Spinal cord (tissue), 10 donors: ENCODE measurements around the gene PHKB. TPM values are rescaled to one million over a fixed set of nuclear protein-coding genes. Genes with fewer than 3 reads are reported as not detected.

Experiments used
- DNase-seq, 6 donors: peaks; one replicate each; pipeline versions ENCODE4 v3.0.0 to v3.0.0-alpha.2; 2013 to 2015; ENCODE audit warnings: low spot score in 6 of 6, low read depth in 4 of 6
- H3K27ac ChIP-seq: one replicate; pipeline ENCODE4 v1.5.1; 2013; ENCODE audit warnings: low read depth, low read length, control low read depth
- H3K27me3 ChIP-seq: one replicate; pipeline ENCODE4 v1.6.1; 2013; ENCODE audit warnings: low read length; ENCODE audit not compliant: control insufficient read depth, insufficient read depth
- H3K36me3 ChIP-seq: one replicate; pipeline ENCODE4 v1.6.1; 2013; ENCODE audit warnings: low read length; ENCODE audit not compliant: control insufficient read depth, insufficient read depth
- H3K4me1 ChIP-seq: one replicate; pipeline ENCODE4 v1.6.1; 2013; ENCODE audit warnings: low read length; ENCODE audit not compliant: control insufficient read depth, insufficient read depth
- H3K4me3 ChIP-seq: one replicate; pipeline ENCODE4 v1.5.1; 2013; ENCODE audit warnings: low read depth, low read length, control low read depth
- H3K9me3 ChIP-seq: one replicate; pipeline ENCODE4 v1.6.1; 2013; ENCODE audit warnings: low read length; ENCODE audit not compliant: control insufficient read depth, insufficient read depth
- WGBS: methylation state at CpG from one replicate; pipeline ENCODE4 v1.1.5; 2013; ENCODE audit warnings: missing lambda C conversion rate; ENCODE audit not compliant: insufficient coverage; 5-methylcytosine and 5-hydroxymethylcytosine counted together
- polyA plus RNA-seq, 2 donors: library from polyadenylated mRNA; unstranded; fragments of 120-200 nt; gene quantifications; one replicate each; pipeline ENCODE4 v1.2.1, GENCODE V29; 2013; ENCODE audit not compliant: insufficient read length in 2 of 2
- total RNA-seq, 2 donors: library from RNA; depleted of rRNA in 1 of 2; stranded (reverse); fragments of 120-200 nt in 1 of 2; fragments of >200 nt in 1 of 2; gene quantifications; one replicate each; pipeline versions ENCODE4 v1.2.3 to v1.2.4, GENCODE V29; 2013 to 2014
- donor health status: healthy.

PHKB gene
- total and polyA plus RNA-seq, 4 donors, result 78.5 to 141 (median 85.6) TPM

- DNase-seq, result peak in 2 of 6 donors; percentile 44 to 82
- no peak overlapping the region for H3K4me3 ChIP-seq
- no peaks in the 10 kb centered on the region for H3K27me3 ChIP-seq
- no peaks in the 10 kb centered on the region for H3K36me3 ChIP-seq
- H3K27ac ChIP-seq, result no peak overlapping the region
- no peaks in the 10 kb centered on the region for H3K9me3 ChIP-seq
- H3K4me1 ChIP-seq, result peaks cover 2% of the 10 kb centered on the region
- WGBS, result 60% methylated on average over 3 of the region's 4 CpGs
These were observed 182.3 kb downstream of the PHKB start for GRCh38 chr16:47643323-47644000.

- H3K27ac ChIP-seq, result no peak overlapping the region
- WGBS, result no CpG with 5 or more reads among the region's 2 CpGs
- H3K27me3 ChIP-seq, result no peaks in the 10 kb centered on the region
These were observed 183.0 kb downstream of the PHKB start for GRCh38 chr16:47644166-47644565.

GRCh38 chr16:47644661-47645060 lies 183.5 kb downstream of the PHKB start:
- Histone ChIP-seq H3K27me3 (no peaks in the 10 kb centered on the region), H3K4me3 (no peak overlapping the region), H3K4me1 (peaks cover 2% of the 10 kb centered on the region), H3K36me3 (no peaks in the 10 kb centered on the region), H3K27ac (no peak overlapping the region), H3K9me3 (no peaks in the 10 kb centered on the region)
- no peak for DNase-seq

More at GRCh38 chr16:47644166-47644565, 183.0 kb downstream of the PHKB start:
- H3K36me3 ChIP-seq, result no peaks in the 10 kb centered on the region
- H3K4me1 ChIP-seq, result peaks cover 2% of the 10 kb centered on the region
- H3K4me3 ChIP-seq, result no peak overlapping the region
- no peaks in the 10 kb centered on the region for H3K9me3 ChIP-seq
- peak in 2 of 6 donors; percentile 55 to 81 for DNase-seq

GRCh38 chr16:47646914-47647313 lies 185.8 kb downstream of the PHKB start:
- H3K27ac ChIP-seq, result no peak overlapping the region
- no peaks in the 10 kb centered on the region for H3K36me3 ChIP-seq
- H3K9me3 ChIP-seq, result no peaks in the 10 kb centered on the region
- H3K4me1 ChIP-seq, result peaks cover 2% of the 10 kb centered on the region
- 92% methylated on average over 2 of the region's 4 CpGs for whole genome bisulfite sequencing
- H3K4me3 ChIP-seq, result no peak overlapping the region
- DNase-seq, result no peak
- no peaks in the 10 kb centered on the region for H3K27me3 ChIP-seq

GRCh38 chr16:47657032-47657431 lies 195.9 kb downstream of the PHKB start:
- no peak for DNase-seq
- 73% methylated on average over 1 of the region's 3 CpGs for WGBS
- peaks cover 8% of the 10 kb centered on the region for H3K36me3 ChIP-seq

GRCh38 chr16:47657977-47658376 lies 196.8 kb downstream of the PHKB start:
- no peak overlapping the region for H3K4me3 ChIP-seq
- no peaks in the 10 kb centered on the region for H3K27me3 ChIP-seq
- peaks cover 6% of the 10 kb centered on the region for H3K36me3 ChIP-seq
- H3K4me1 ChIP-seq, result no peaks in the 10 kb centered on the region
- H3K9me3 ChIP-seq, result no peaks in the 10 kb centered on the region
- DNase-seq, result no peak
- H3K27ac ChIP-seq, result no peak overlapping the region
- 91% methylated on average over 1 of the region's 1 CpG for WGBS

More at GRCh38 chr16:47657032-47657431, 195.9 kb downstream of the PHKB start:
- Histone ChIP-seq H3K27me3 (no peaks in the 10 kb centered on the region), H3K9me3 (no peaks in the 10 kb centered on the region), H3K4me3 (no peak overlapping the region), H3K4me1 (no peaks in the 10 kb centered on the region), H3K27ac (no peak overlapping the region)

GRCh38 chr16:47660540-47660939 lies 199.4 kb downstream of the PHKB start:
- Histone ChIP-seq H3K9me3 (no peaks in the 10 kb centered on the region), H3K4me1 (no peaks in the 10 kb centered on the region), H3K27ac (no peak overlapping the region), H3K36me3 (peaks cover 6% of the 10 kb centered on the region), H3K4me3 (no peak overlapping the region), H3K27me3 (no peaks in the 10 kb centered on the region)
- no peak for DNase-seq
- 100% methylated on average over 1 of the region's 4 CpGs for WGBS

- H3K9me3 ChIP-seq, result no peaks in the 10 kb centered on the region
- no peaks in the 10 kb centered on the region for H3K27me3 ChIP-seq
- no peak overlapping the region for H3K27ac ChIP-seq
- H3K4me3 ChIP-seq, result no peak overlapping the region
- DNase-seq, result no peak
- WGBS, result no CpG with 5 or more reads among the region's 4 CpGs
- H3K4me1 ChIP-seq, result no peaks in the 10 kb centered on the region
- peaks cover 2% of the 10 kb centered on the region for H3K36me3 ChIP-seq
These were observed 203.7 kb downstream of the PHKB start for GRCh38 chr16:47664653-47665325.

- WGBS, result 95% methylated on average over 2 of the region's 3 CpGs
- H3K9me3 ChIP-seq, result no peaks in the 10 kb centered on the region
- no peak overlapping the region for H3K4me3 ChIP-seq
- no peaks in the 10 kb centered on the region for H3K36me3 ChIP-seq
- no peak for DNase-seq
- H3K27me3 ChIP-seq, result no peaks in the 10 kb centered on the region
- no peaks in the 10 kb centered on the region for H3K4me1 ChIP-seq
- H3K27ac ChIP-seq, result no peak overlapping the region
These were observed 205.3 kb downstream of the PHKB start for GRCh38 chr16:47666434-47666833.

- Histone ChIP-seq H3K9me3 (no peaks in the 10 kb centered on the region), H3K4me1 (no peaks in the 10 kb centered on the region), H3K4me3 (no peak overlapping the region), H3K36me3 (no peaks in the 10 kb centered on the region), H3K27me3 (no peaks in the 10 kb centered on the region), H3K27ac (no peak overlapping the region)
- 60% methylated on average over 1 of the region's 6 CpGs for WGBS
- DNase-seq, result no peak
These were observed 206.8 kb downstream of the PHKB start for GRCh38 chr16:47667956-47668355.
